Measurements from ENCODE around the gene ELOVL5. TPM values are rescaled to one million over a fixed set of nuclear protein-coding genes. Genes with fewer than 3 reads are reported as not detected.

ELOVL5 gene
- polyA plus RNA-seq, 1 of the 3 experiments (the other 2 are of a cell fraction): 31.9 TPM

- Histone ChIP-seq H3K4me1 (ENCODE audit: control insufficient read depth in 1 of 2, insufficient read depth in 2 of 2, low read depth in 1 of 2, low read length in 1 of 2) (peaks cover 0 to 19% of the 10 kb centered on the region in 2 experiments; a peak in 1 of 4 replicates), H3K27me3 (ENCODE audit: insufficient read depth) (no peaks in the 10 kb centered on the region), H3K4me2 (no peak overlapping the region), H3K27ac (ENCODE audit: low read depth in 2 of 2, low read length in 1 of 2) (no peak overlapping the region; a peak in 1 of 4 replicates), H3K36me3 (replicated peaks in 1 of 2; ENCODE audit: control insufficient read depth in 1 of 2, insufficient read depth in 2 of 2, low read length in 1 of 2) (peaks cover 25 to 75% of the 10 kb centered on the region in 2 experiments), H3K79me2 (ENCODE audit: insufficient read depth) (no peaks in the 10 kb centered on the region), H3K9me3 (no peaks in the 10 kb centered on the region), H4K20me1 (ENCODE audit: insufficient read depth) (no peaks in the 10 kb centered on the region), H2AFZ (ENCODE audit: low read depth) (no peak overlapping the region), H3F3A (replicated peaks; ENCODE audit: insufficient read depth) (no peaks in the 10 kb centered on the region), H3K9ac (no peak overlapping the region), H3K9me2 (no peaks in the 10 kb centered on the region), H3K4me3 (ENCODE audit: low read depth in 2 of 2, low read length in 1 of 2) (no peak overlapping the region)
- no peak for DNase-seq
- POLR2A ChIA-PET: no interaction called here
- TF ChIP-seq FOSL2 (IDR thresholded peaks at IDR 0.05; ENCODE audit: borderline replicate concordance, low read depth): no peak
- TF ChIP-seq, protein P1, sequence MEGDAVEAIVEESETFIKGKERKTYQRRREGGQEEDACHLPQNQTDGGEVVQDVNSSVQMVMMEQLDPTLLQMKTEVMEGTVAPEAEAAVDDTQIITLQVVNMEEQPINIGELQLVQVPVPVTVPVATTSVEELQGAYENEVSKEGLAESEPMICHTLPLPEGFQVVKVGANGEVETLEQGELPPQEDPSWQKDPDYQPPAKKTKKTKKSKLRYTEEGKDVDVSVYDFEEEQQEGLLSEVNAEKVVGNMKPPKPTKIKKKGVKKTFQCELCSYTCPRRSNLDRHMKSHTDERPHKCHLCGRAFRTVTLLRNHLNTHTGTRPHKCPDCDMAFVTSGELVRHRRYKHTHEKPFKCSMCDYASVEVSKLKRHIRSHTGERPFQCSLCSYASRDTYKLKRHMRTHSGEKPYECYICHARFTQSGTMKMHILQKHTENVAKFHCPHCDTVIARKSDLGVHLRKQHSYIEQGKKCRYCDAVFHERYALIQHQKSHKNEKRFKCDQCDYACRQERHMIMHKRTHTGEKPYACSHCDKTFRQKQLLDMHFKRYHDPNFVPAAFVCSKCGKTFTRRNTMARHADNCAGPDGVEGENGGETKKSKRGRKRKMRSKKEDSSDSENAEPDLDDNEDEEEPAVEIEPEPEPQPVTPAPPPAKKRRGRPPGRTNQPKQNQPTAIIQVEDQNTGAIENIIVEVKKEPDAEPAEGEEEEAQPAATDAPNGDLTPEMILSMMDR (IDR thresholded peaks at IDR 0.05): peak; percentile 24
- CTCF ChIA-PET: interaction anchor here (1.0 to 1.9 kb wide), 7 partner anchors 16 to 453 kb away, joined by 3 to 5 read pairs (median 4); no protein-coding TSS in a partner anchor
- 95% methylated on average over 3 of the region's 4 CpGs for WGBS (ENCODE audit: low lambda C conversion rate)
These were observed 75.4 kb downstream of the ELOVL5 start for GRCh38 chr6:53273370-53273769.

DNA sequence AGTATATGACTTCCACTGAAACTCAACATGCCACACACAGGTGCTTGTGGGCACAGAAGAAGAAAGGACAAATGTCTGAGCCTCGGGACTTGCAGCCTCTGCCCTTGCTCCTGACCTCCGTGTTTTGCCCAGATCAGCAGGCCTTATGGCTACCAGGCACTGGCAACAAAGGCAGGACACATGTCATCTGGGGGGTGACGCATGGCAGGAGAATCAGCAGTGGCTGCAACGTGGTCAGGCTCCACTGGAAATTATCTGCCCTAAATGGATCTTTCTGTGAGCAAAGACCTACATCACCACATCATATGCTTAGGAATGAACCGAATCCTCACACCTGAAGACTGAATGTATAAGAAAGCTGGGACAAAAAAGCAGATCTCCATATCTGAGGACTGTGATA is 78.9 kb downstream of the ELOVL5 start:
- no peak overlapping the region for H2AFZ ChIP-seq (ENCODE audit: low read depth)
- peak; percentile 69; the same call in 1 of the 2 replicates for TF ChIP-seq MXI1 (IDR thresholded peaks at IDR 0.05; ENCODE audit: low read depth, low read length)
- TF ChIP-seq, protein P2, sequence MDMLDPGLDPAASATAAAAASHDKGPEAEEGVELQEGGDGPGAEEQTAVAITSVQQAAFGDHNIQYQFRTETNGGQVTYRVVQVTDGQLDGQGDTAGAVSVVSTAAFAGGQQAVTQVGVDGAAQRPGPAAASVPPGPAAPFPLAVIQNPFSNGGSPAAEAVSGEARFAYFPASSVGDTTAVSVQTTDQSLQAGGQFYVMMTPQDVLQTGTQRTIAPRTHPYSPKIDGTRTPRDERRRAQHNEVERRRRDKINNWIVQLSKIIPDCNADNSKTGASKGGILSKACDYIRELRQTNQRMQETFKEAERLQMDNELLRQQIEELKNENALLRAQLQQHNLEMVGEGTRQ (IDR thresholded peaks at IDR 0.05; ENCODE audit: borderline replicate concordance, low read depth, low read length): no peak
- 73% methylated on average over 4 of the region's 5 CpGs for WGBS (ENCODE audit: low lambda C conversion rate)
- no peak overlapping the region for H3K4me2 ChIP-seq
- no peaks in the 10 kb centered on the region for H3F3A ChIP-seq (replicated peaks; ENCODE audit: insufficient read depth)
- peaks cover 0 to 19% of the 10 kb centered on the region in 2 experiments; a peak in 1 of 4 replicates for H3K4me1 ChIP-seq (ENCODE audit: control insufficient read depth in 1 of 2, insufficient read depth in 2 of 2, low read depth in 1 of 2, low read length in 1 of 2)
- H3K9me3 ChIP-seq: no peaks in the 10 kb centered on the region
- no peaks in the 10 kb centered on the region for H3K79me2 ChIP-seq (ENCODE audit: insufficient read depth)
- peak; percentile 21 for DNase-seq
- no peak overlapping the region for H3K4me3 ChIP-seq (ENCODE audit: low read depth in 2 of 2, low read length in 1 of 2)
- H3K27me3 ChIP-seq (ENCODE audit: insufficient read depth): no peaks in the 10 kb centered on the region
- ChIA-PET POLR2A (no interaction called here), CTCF (no interaction called here)
- peak overlapping the region in 1 of 2 experiments; percentile 64; a peak in 1 of 4 replicates for H3K27ac ChIP-seq (ENCODE audit: low read depth in 2 of 2, low read length in 1 of 2)
- no peaks in the 10 kb centered on the region for H4K20me1 ChIP-seq (ENCODE audit: insufficient read depth)
- peaks cover 38 to 76% of the 10 kb centered on the region in 2 experiments for H3K36me3 ChIP-seq (replicated peaks in 1 of 2; ENCODE audit: control insufficient read depth in 1 of 2, insufficient read depth in 2 of 2, low read length in 1 of 2)
- H3K9me2 ChIP-seq: no peaks in the 10 kb centered on the region
- H3K9ac ChIP-seq: no peak overlapping the region

DNA sequence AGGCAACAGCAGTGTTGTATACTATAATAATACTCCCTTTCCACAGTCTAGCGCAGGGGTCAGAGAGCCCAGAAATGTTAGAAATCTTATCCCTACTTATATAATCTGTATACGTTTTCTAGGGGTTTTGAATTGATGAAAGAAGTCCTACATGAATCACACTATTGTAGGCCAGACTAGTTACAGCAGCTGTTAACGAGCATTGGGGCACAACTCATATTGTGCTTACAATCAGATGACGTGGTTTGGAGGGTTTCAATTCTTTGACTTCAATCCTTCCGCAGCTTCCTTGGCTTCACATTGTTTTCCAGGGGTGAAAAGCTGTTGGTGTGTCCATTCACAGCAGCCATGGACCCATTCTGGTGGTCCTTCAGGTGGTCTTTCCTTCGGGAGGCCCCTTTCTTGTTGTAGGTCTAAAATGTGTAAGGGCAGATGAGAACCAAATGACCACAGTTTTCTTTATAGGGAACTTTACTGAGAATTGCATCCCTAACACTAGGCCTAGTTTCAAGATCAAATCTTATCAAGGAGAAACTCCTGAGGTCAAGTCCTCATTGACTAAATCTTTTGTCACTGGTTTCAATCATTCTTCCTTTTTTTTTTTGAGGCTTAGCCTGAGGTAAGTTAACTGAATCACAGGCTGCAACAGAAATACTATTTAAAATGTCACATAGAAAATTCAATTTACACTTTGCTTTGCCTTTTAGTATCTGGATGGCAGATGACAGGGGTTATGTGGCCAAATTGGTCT is 79.7 kb downstream of the ELOVL5 start:
- no peak overlapping the region for H3K4me3 ChIP-seq (ENCODE audit: low read depth in 2 of 2, low read length in 1 of 2)
- H3K4me1 ChIP-seq (ENCODE audit: control insufficient read depth in 1 of 2, insufficient read depth in 2 of 2, low read depth in 1 of 2, low read length in 1 of 2): peaks cover 0 to 25% of the 10 kb centered on the region in 2 experiments; a peak in 1 of 4 replicates
- no peak overlapping the region for H3K9ac ChIP-seq
- H3K9me2 ChIP-seq: no peaks in the 10 kb centered on the region
- no peaks in the 10 kb centered on the region for H3K27me3 ChIP-seq (ENCODE audit: insufficient read depth)
- H2AFZ ChIP-seq (ENCODE audit: low read depth): no peak overlapping the region
- H4K20me1 ChIP-seq (ENCODE audit: insufficient read depth): no peaks in the 10 kb centered on the region
- H3K27ac ChIP-seq (ENCODE audit: low read depth in 2 of 2, low read length in 1 of 2): peak overlapping the region in 1 of 2 experiments; percentile 64; a peak in 1 of 4 replicates
- TF ChIP-seq MEF2A (IDR thresholded peaks at IDR 0.05; ENCODE audit: borderline replicate concordance, low read depth) (no peak), RFX5 (IDR thresholded peaks at IDR 0.05; ENCODE audit: low read length) (no peak), EP300 (IDR thresholded peaks at IDR 0.05; ENCODE audit: borderline replicate concordance in 1 of 2, low read depth in 1 of 2, low read length in 1 of 2) (peak in 1 of 2 experiments; percentile 13; a peak in 1 of 4 replicates), GABPA (IDR thresholded peaks at IDR 0.05; ENCODE audit: low read depth) (no peak), RCOR1 (IDR thresholded peaks at IDR 0.05; ENCODE audit: low read length) (no peak)
- CTCF ChIA-PET: no interaction called here
- no peaks in the 10 kb centered on the region for H3K79me2 ChIP-seq (ENCODE audit: insufficient read depth)
- peaks cover 32 to 68% of the 10 kb centered on the region in 2 experiments for H3K36me3 ChIP-seq (replicated peaks in 1 of 2; ENCODE audit: control insufficient read depth in 1 of 2, insufficient read depth in 2 of 2, low read length in 1 of 2)
- H3K9me3 ChIP-seq: no peaks in the 10 kb centered on the region
- H3K4me2 ChIP-seq: no peak overlapping the region
- no peak for DNase-seq
- POLR2A ChIA-PET: no interaction called here
- no peaks in the 10 kb centered on the region for H3F3A ChIP-seq (replicated peaks; ENCODE audit: insufficient read depth)
- WGBS (ENCODE audit: low lambda C conversion rate): 93% methylated on average over 6 of the region's 6 CpGs

All from SK-N-SH (cell line).